ENCODE measurements around the gene CDC42SE2.
"Not testable (repeated sequence)": the region's sequence is repeated elsewhere in the genome, so short reads cannot be mapped to it uniquely, and the experiment has no call there.

CDC42SE2 gene

GRCh38 chr5:131279204-131279603 is 15.4 kb downstream of the CDC42SE2 start:
- no peak for DNase-seq

- DNase-seq: no peak
Observed at GRCh38 chr5:131280417-131280816, 16.6 kb downstream of the CDC42SE2 start.

GRCh38 chr5:131281133-131281867 is 17.4 kb downstream of the CDC42SE2 start:
- no peak for DNase-seq

- no peak for DNase-seq
Observed at GRCh38 chr5:131281868-131282234, 18.0 kb downstream of the CDC42SE2 start.

GRCh38 chr5:131282235-131282634 is 18.4 kb downstream of the CDC42SE2 start:
- no peak for DNase-seq

- no peak for DNase-seq
Observed at GRCh38 chr5:131285703-131286399, 22.0 kb downstream of the CDC42SE2 start.

- DNase-seq: no peak
Observed at GRCh38 chr5:131286400-131286715, 22.5 kb downstream of the CDC42SE2 start.

GRCh38 chr5:131288328-131288727 is 24.5 kb downstream of the CDC42SE2 start:
- DNase-seq: no peak

GRCh38 chr5:131289738-131290137 is 25.9 kb downstream of the CDC42SE2 start:
- DNase-seq: no peak

- no peak for DNase-seq
Observed at GRCh38 chr5:131296213-131296672, 32.4 kb downstream of the CDC42SE2 start.

GRCh38 chr5:131297886-131298285 is 34.0 kb downstream of the CDC42SE2 start:
- DNase-seq: no peak

- DNase-seq: no peak
Observed at GRCh38 chr5:131299465-131299864, 35.6 kb downstream of the CDC42SE2 start.

GRCh38 chr5:131302506-131302905 is 38.7 kb downstream of the CDC42SE2 start:
- DNase-seq: no peak

GRCh38 chr5:131303537-131303936 is 39.7 kb downstream of the CDC42SE2 start:
- DNase-seq: no peak

GRCh38 chr5:131304414-131304813 is 40.6 kb downstream of the CDC42SE2 start:
- DNase-seq: no peak

- no peak for DNase-seq
Observed at GRCh38 chr5:131305138-131305689, 41.4 kb downstream of the CDC42SE2 start.

- DNase-seq: no peak
Observed at GRCh38 chr5:131305906-131306305, 42.1 kb downstream of the CDC42SE2 start.

- DNase-seq: not testable (repeated sequence)
Observed at GRCh38 chr5:131312235-131312772, 48.5 kb downstream of the CDC42SE2 start.

- no peak for DNase-seq
Observed at GRCh38 chr5:131316026-131316425, 52.2 kb downstream of the CDC42SE2 start.

GRCh38 chr5:131316822-131317221 is 53.0 kb downstream of the CDC42SE2 start:
- no peak for DNase-seq

- no peak for DNase-seq
Observed at GRCh38 chr5:131318455-131318854, 54.6 kb downstream of the CDC42SE2 start.

GRCh38 chr5:131321066-131321465 is 57.2 kb downstream of the CDC42SE2 start:
- no peak for DNase-seq

- DNase-seq: no peak
Observed at GRCh38 chr5:131322926-131323325, 59.1 kb downstream of the CDC42SE2 start.

- no peak for DNase-seq
Observed at GRCh38 chr5:131323378-131323777, 59.5 kb downstream of the CDC42SE2 start.
